ENCODE measurements around the gene SSC5D.
A peak's percentile ranks its signal among the peaks of the same experiment; 100 is the strongest.

SSC5D gene

DNA sequence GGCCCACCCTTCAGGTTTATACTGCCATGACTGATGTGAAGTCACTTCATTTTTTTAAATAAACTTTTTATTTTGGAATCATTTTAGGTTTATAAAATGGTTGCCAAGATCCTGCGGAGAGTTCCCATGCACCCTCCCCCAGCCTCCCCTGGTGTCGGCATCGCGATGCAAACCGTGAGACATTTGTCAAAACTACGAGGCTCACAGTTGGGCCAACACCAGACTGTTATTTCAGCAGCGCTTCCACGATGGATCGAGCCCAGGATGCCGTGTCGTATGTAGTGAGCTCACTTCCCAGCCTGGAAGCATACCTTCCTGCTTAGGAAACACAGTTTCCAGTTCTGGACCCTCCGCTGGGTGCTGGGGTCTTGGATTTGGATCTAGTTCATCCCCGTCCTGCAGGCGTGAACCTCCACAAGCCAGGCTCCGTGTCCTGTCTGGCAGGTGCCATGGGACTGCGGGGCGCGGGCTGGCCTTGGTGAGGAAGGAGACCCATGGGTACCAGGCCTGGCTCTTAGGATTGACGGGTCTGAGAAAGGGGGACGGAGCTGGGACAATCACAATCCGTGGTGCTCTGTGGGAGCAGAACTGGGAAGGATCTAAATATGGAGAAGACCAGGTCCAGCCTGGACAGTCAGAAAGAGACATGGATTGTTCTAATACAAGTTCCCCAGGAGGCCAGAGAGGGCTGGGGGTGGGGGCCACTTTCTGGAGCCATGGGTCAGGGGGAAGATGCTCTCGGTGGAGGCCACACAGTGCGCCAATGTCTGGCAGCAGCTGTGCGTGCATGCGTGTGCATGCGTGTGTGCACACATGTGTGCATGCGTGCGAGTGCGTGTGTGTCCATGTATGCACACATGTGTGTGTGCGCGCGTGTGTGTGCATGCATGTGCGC lies 51.1 kb downstream of the SSC5D start:
- DNase-seq: no peak

DNA sequence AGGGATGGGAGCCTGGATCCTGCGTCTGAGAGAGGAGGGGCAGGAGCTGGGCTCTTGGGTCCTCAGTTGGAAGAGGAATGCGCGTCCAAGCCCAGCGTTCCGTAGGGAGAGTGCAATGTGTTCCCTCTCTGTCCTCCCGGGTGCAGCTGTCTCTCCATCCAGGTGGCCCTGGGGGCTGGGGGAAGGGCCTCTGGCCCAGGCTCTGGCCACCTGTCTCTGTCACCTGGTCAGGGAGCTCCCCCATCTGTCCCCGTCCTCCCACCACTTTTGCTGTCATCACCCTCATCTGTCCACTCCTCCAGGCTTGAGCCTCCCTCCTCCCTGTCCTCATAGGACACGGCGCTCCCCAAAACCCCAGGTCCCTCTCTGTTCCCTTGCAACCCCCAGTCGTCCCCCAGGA lies 52.4 kb downstream of the SSC5D start:
- no peak for DNase-seq

- DNase-seq: no peak
These were observed 52.9 kb downstream of the SSC5D start for GRCh38 chr19:55541091-55541490.

DNA sequence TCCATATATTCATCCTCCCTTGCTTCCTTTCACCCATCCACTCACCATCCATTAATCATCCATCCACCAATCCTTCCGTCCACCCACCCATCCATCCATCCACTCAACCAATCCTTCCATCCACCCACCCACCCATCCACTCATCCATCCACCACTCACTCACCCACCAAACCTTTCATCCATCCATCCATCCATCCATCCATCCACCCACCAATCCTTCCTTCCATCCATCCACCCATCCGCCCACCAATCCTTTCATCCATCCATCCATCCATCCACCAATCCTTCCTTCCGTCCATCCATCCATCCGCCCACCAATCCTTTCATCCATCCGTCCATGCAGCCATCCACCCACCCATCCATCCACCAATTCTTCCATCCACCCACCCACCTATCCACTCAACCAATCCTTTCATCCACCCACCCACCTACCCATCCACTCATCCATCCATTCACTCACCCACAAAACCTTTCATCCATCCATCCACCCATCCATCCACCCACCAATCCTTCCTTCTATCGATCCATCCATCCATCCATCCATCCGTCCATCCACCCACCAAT lies 54.1 kb downstream of the SSC5D start:
- no peak for DNase-seq

DNA sequence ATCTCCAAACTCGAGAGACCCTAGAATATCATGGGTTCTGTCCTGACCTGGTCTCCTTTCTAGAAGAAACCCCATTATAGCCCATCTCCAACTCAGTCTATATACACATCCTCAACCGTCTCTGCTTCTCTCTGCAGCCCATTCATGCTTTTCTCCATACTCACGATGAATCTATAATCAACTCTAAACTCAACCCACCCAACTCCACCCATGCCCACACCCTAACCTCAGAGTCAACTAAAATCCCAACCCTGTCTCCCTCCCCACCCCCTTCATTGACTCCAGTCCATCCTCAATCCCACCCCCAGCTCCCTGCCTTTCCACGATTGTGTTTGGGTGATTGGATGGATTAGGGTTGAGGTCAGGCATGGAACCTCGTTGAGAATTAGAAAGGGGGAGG lies 55.3 kb downstream of the SSC5D start:
- DNase-seq: no peak

DNA sequence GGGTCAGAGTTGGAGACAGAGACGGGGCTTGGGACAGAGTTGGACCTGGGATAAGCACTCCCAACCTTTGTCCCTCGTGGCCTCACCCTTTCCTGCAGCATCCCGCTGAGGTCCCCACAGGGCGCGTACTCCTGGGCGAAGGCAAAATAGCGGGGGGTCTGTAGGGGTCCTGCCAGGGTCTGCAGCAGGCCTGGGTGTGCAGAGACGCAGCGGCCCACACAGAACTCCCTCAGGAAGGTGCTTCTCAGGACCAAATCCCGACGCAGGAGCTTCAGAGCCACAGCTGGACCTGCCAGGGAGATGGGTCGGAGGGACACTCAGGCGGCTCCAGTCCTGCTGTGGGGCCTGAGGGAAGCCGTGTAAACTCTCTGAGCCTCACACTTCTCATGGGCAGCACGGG lies 55.8 kb downstream of the SSC5D start:
- DNase-seq: no peak

DNA sequence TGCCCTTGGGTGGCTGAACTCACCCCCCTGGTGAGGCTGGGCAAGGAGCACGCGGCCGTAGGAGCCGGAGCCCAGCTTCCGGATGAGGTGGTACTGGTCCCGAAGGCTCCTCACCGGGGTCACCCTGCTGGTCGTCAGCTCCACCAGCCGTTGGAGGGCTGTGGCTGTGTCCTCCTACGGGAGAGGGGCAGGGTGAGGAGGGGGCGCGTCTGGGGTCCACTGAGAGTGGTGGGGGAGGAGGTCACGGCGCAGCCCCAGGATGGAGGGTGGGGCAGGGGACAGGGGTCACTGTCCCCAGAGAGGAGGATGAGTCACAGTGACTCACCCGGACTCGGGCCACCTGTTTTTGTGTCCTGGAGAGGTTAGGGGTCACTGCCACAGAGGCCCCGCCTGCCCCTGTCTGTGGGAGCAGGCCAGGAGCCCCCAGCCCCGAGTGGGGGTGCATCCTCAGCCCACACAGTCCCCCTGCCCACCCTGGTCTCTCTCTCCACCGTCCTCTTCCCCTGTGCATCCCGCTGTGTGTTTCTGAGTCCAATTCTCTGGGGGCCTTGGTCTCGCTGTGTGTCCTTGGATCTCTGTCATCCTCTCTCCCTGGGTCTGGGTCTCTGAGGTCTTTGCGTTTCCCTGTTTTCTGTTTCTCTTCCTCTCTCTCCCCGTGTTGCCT lies 56.7 kb downstream of the SSC5D start:
- no peak for DNase-seq

DNA sequence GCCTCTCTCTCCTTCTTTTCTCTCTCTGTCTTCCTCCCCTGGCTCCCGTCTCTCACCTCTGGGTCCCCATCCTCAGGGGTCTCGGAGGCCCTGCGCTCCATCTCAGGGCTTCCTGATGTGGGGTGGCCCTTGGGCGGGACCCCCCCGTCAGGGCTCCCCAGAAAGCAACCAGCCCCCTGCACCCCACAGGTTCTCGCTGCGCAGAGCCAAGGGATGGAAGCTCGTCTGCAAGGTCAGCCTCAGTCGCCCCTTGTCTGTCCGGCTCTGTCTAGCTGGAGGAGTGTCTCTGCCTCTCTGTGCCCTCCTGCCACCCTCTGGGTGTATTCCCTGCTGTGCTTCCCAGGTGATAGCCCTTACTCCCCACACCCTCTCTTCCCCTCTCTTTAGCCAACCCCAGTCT lies 57.2 kb downstream of the SSC5D start, which contains the start of gene SBK3:
TSS of gene SBK3 (minus strand) at position 101 of the 400 bp plus-strand sequence. CDS start at position 101, 0 bp downstream.
- DNase-seq: no peak

GRCh38 chr19:55546011-55546410 lies 57.8 kb downstream of the SSC5D start:
- DNase-seq: no peak

DNA sequence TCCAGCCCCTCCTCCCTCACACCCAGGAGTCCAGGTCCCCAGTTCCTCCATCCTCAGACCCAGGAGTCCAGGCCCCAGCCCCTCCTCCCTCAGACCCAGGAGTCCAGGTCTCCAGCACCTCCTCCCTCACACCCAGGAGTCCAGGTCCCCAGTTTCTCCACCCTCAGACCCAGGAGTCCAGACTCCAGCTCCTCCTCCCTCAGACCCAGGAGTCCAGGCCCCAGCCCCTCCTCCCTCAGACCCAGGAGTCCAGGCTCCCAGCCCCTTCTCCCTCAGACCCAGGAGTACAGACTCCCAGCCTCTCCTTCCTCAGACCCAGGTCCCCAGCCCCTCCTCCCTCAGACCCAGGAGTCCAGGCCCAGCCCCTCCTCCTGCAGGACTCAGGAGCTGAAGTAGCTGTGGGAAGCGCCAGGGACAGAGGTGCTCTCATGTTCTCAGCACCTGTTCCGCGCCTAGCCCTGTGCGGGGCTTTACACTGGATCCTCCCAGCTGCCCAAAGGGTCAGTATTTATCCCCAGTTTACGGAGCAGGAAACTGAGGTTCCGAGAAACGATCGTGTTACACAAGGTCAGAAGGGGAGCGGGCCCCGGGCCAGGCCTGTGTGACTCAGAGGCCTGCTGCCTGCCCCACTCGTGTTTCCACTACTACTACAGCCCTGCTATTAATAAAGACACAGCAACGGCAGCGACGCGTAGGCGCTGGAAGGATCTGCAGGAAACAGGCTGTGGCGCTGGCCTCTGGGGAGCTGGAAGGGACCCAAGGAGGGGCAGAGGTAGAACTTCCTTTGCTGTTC lies 58.8 kb downstream of the SSC5D start:
- no peak for DNase-seq

DNA sequence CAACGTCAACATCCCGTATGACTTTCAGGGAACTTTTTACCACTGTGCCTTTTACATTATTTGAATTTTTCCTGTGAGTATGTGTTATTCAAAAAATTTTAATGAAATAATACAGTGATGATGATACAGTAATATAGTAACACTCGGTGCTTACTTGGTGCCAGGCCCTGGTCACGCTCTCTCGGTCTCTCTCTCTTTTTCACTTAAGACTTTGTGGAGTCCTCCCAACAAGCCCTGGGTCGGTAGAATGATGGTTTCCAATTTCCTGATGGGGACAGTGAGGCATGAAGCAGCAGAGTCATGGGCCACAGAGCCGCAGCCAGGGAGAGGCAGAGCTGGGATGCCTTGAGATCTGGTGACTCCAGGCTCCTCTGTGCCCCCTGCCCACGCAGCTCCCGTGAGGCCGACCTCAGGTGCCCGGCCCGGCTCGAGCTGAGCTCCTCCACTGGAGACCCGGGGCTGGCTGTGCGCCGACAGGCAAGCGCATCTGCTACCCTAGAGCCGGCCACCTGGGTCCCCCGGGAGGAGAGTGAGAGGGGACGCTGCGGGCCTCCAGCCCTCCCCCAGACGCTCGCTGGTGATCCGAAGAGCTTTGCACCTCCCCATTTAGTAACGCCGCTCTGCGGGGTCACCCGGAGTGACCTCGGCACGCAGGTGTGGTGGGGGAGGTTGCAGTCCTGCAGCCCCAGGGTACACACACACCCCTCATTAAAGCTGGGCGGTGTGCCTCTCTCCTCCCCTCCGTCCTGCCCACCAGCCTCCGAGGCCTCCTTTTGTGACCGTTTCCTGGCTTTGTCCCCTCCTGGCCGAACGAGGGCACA lies 61.5 kb downstream of the SSC5D start:
- peak; percentile 66 for DNase-seq

- DNase-seq: no peak
These were observed 62.0 kb downstream of the SSC5D start for GRCh38 chr19:55550321-55550650.

- no peak for DNase-seq
These were observed 64.0 kb downstream of the SSC5D start for GRCh38 chr19:55552206-55552605.

DNA sequence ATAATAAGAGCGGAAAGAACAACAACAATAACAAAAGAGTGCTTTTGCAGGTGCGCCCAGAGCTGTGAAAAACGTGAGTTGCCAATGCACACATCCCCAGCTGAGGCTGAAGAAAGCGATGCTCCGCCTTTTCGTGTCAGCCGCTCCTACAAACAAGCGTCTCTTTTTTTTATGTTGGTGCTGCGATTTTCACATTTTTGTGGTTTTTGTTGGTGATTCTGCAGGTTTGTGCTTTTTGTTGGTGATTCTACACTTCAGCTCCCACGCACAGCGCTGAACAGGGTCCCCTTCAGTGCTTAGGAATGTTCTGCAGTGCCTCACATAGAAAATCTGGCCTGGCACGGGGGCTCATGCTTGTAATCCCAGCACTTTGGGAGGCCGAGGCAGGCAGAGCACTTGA lies 64.4 kb downstream of the SSC5D start:
- no peak for DNase-seq

DNA sequence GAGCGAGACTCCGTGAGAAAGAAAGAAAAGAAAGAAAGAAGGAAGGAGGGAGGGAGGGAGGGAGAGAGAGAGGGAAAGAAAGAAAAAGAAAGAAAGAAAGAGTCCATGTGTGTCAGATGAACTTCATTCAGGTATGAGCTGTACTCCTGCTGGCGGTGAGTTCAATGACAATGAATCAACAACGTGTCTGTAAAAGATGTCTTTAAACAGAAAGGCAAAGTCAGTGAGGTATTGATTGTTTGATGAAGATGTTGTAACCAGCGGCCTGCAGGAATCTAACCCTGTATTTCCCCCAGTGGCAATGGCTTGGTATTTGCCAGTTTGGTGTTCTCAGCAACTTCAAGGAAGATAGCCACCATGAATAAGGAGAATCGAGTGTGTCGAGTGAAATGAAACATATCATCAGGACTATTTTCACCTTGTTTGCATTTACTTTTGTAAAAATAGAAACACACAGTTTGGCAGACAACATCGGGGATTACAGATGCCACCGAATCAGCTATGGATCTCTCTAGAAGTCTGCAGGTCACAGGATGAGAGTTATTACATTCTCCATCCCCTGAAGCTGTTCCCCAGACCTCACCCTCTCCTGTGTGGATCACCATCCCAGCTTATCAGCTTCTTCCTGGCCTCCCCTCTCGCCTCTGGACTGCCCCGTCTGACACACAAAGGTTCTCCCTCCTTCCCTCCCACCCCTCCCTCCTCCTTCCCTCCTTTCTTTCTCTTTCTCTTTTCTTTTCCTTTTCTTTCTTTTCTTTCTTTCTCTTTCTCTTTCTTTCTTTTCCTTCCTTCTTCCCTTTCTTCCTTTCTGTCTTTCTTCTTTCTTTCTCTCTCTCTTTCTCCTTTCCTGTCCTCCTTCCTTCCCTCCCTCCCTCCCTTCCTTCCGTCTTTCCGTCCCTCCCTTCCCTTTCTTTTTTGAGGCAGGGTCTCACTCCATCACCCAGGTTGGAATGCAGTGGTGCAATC lies 65.3 kb downstream of the SSC5D start:
- no peak for DNase-seq

GRCh38 chr19:55554302-55554701 lies 66.1 kb downstream of the SSC5D start:
- no peak for DNase-seq

DNA sequence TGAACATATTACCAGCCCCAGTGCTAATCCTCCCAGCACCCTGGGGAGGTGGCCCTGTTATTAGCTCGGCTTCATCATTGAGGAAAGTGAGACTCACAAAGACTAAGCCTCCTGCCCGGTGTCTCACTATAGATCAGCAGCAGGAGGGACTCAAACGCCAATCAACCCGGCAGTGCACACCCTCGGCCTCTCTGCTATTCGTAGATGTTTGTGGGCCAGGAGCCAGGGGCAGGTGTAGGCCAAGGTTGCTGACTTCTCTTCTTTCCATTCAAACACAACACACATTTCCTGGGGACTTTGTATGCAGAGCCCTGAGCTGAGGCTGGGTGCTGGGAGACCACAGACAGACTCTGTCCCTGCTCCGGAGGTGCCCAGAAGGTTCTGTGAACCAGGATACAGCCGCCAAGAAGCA lies 66.5 kb downstream of the SSC5D start:
- no peak for DNase-seq

- no peak for DNase-seq
These were observed 71.4 kb downstream of the SSC5D start for GRCh38 chr19:55559684-55560083.

DNA sequence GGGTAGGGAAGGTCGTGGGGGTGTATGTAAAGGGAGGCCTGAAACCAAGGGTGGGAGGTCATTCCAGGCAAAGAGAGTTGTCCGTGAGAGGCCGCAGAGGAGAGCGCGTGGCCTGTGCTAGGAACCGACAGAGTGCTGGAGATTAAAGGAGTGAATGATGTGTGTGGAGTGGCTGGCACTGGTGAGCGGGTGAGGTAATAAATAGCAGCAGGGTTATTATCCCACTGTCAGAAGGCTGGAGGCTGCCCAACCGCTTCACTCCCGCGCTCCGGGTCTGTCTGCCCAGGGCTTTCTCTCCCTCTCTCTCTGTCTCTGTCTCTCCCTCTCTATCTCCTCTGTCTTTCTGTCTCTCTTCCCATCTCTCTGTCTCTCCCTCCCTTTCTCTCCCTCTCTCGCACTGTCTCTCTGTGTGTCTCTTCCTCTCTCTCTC lies 75.0 kb downstream of the SSC5D start:
- DNase-seq: no peak

- DNase-seq: no peak
These were observed 78.6 kb downstream of the SSC5D start for GRCh38 chr19:55566823-55567222.

DNA sequence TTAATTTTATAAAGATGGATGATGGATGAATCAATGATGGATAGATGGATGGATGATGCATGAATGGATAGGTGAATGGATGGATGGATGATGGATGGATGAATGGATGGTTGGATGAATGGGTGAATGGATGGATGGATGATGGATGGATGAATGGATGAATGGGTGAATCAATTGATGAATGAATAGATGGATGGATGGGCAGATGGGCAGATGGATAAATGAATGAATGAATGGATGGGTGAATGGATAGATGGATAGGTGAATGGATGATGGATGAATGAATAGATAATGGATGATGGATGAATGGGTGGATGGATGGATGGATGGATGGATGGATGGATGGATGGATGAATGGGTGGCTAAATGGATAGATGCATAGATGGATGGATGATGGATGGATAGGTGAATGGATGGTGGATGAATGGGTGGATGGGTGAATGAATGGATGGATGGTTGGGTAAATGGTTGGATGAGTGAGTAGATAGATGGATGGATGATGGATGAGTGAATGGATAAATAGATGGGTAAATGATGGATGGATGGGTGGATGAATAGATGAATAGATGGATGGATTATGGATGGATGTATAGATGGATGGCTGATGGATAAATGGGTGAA lies 79.6 kb downstream of the SSC5D start:
- DNase-seq: no peak

Data from NCI-H1436 (cell line).